Effector memory CD8-positive, alpha-beta T cell (primary cell): ENCODE measurements around the gene OTOG.

Experiments
- ATAC-seq: fragments of 150-1000 bp; cut with Tn5 transposase; replicated peaks from 2 replicates; pipeline ENCODE4 v1.10.0; 2021; ENCODE audit warnings: mild to moderate bottlenecking, moderate library complexity
- DNase-seq, 3 experiments: peaks; one replicate each; pipeline ENCODE4 v3.0.0; 2021
- H3K27ac Mint-ChIP-seq, 2 donors: one replicate each; pipeline ENCODE4 v1.8.0; 2022; ENCODE audit warnings: mild to moderate bottlenecking in 2 of 2, mixed read lengths in 2 of 2, moderate library complexity in 2 of 2
- H3K27me3 Mint-ChIP-seq, 2 donors: one replicate each; pipeline ENCODE4 v1.8.0; 2022; ENCODE audit warnings: mixed read lengths in 2 of 2
- H3K36me3 Mint-ChIP-seq: one replicate; pipeline ENCODE4 v1.8.0; 2022; ENCODE audit warnings: mild to moderate bottlenecking, moderate library complexity, mixed read lengths; ENCODE audit not compliant: insufficient read depth
- H3K4me1 Mint-ChIP-seq, 2 donors: one replicate each; pipeline ENCODE4 v1.8.0; 2022; ENCODE audit warnings: low read depth in 2 of 2, mixed read lengths in 2 of 2
- H3K4me3 Mint-ChIP-seq, 2 donors: one replicate each; pipeline ENCODE4 v1.8.0; 2022; ENCODE audit warnings: mild to moderate bottlenecking in 2 of 2, mixed read lengths in 2 of 2, moderate library complexity in 2 of 2
- H3K9me3 Mint-ChIP-seq, 2 donors: one replicate each; pipeline ENCODE4 v1.8.0; 2022; ENCODE audit warnings: mixed read lengths in 2 of 2

The OTOG gene

GRCh38 chr11:17640493-17641164 is 93.6 kb downstream of the OTOG start:
- no peaks in the 10 kb centered on the region for H3K36me3 Mint-ChIP-seq
- no peaks in the 10 kb centered on the region for H3K9me3 Mint-ChIP-seq
- no peaks in the 10 kb centered on the region for H3K4me1 Mint-ChIP-seq
- peaks cover 18 to 30% of the 10 kb centered on the region in 2 donors for H3K27me3 Mint-ChIP-seq
- no peak overlapping the region for H3K27ac Mint-ChIP-seq
- no peak overlapping the region for H3K4me3 Mint-ChIP-seq
- ATAC-seq (no peak), DNase-seq (no peak)

GRCh38 chr11:17641792-17642350 is 94.8 kb downstream of the OTOG start:
- no peaks in the 10 kb centered on the region for H3K4me1 Mint-ChIP-seq
- no peak for DNase-seq
- peaks cover 17 to 42% of the 10 kb centered on the region in 2 donors for H3K27me3 Mint-ChIP-seq
- ATAC-seq: no peak
- H3K27ac Mint-ChIP-seq: no peak overlapping the region
- peaks cover 0 to under 1% of the 10 kb centered on the region in 2 donors for H3K9me3 Mint-ChIP-seq
- H3K36me3 Mint-ChIP-seq: no peaks in the 10 kb centered on the region
- H3K4me3 Mint-ChIP-seq: no peak overlapping the region

GRCh38 chr11:17642370-17642769 is 95.3 kb downstream of the OTOG start:
- Mint-ChIP-seq H3K4me1 (no peaks in the 10 kb centered on the region), H3K4me3 (no peak overlapping the region)

GRCh38 chr11:17642980-17643379 is 95.9 kb downstream of the OTOG start:
- Mint-ChIP-seq H3K27me3 (peaks cover 15 to 53% of the 10 kb centered on the region in 2 donors), H3K4me3 (no peak overlapping the region), H3K27ac (no peak overlapping the region), H3K9me3 (peaks cover 0 to 10% of the 10 kb centered on the region in 2 donors), H3K36me3 (no peaks in the 10 kb centered on the region), H3K4me1 (no peaks in the 10 kb centered on the region)
- ATAC-seq (no peak), DNase-seq (no peak)

More at GRCh38 chr11:17642370-17642769, 95.3 kb downstream of the OTOG start:
- DNase-seq (no peak), ATAC-seq (no peak)
- no peak overlapping the region for H3K27ac Mint-ChIP-seq
- peaks cover 0 to 5% of the 10 kb centered on the region in 2 donors for H3K9me3 Mint-ChIP-seq
- no peaks in the 10 kb centered on the region for H3K36me3 Mint-ChIP-seq
- H3K27me3 Mint-ChIP-seq: peaks cover 16 to 47% of the 10 kb centered on the region in 2 donors

- no peaks in the 10 kb centered on the region for H3K36me3 Mint-ChIP-seq
- no peaks in the 10 kb centered on the region for H3K4me1 Mint-ChIP-seq
- H3K4me3 Mint-ChIP-seq: no peak overlapping the region
- H3K27me3 Mint-ChIP-seq: peaks cover 22 to 60% of the 10 kb centered on the region in 2 donors
- no peak for ATAC-seq
- no peak for DNase-seq
- H3K9me3 Mint-ChIP-seq: peaks cover 0 to 10% of the 10 kb centered on the region in 2 donors
- H3K27ac Mint-ChIP-seq: no peak overlapping the region
These were observed 96.7 kb downstream of the OTOG start for GRCh38 chr11:17643506-17644405.

GRCh38 chr11:17645190-17645970 is 98.3 kb downstream of the OTOG start:
- DNase-seq: no peak
- Mint-ChIP-seq H3K27me3 (peaks cover 32 to 64% of the 10 kb centered on the region in 2 donors), H3K9me3 (peaks cover 0 to 10% of the 10 kb centered on the region in 2 donors), H3K4me1 (no peaks in the 10 kb centered on the region), H3K4me3 (no peak overlapping the region), H3K36me3 (no peaks in the 10 kb centered on the region), H3K27ac (no peak overlapping the region)
- no peak for ATAC-seq

GRCh38 chr11:17646451-17647145 is 99.5 kb downstream of the OTOG start:
- Mint-ChIP-seq H3K27ac (no peak overlapping the region), H3K36me3 (no peaks in the 10 kb centered on the region), H3K4me1 (no peaks in the 10 kb centered on the region), H3K4me3 (no peak overlapping the region), H3K9me3 (peaks cover 0 to 10% of the 10 kb centered on the region in 2 donors), H3K27me3 (peaks cover 44 to 76% of the 10 kb centered on the region in 2 donors)
- ATAC-seq: no peak
- no peak for DNase-seq

- Mint-ChIP-seq H3K27ac (no peak overlapping the region), H3K27me3 (peaks cover 51 to 79% of the 10 kb centered on the region in 2 donors), H3K4me1 (no peaks in the 10 kb centered on the region), H3K9me3 (peaks cover 0 to 10% of the 10 kb centered on the region in 2 donors), H3K36me3 (no peaks in the 10 kb centered on the region), H3K4me3 (no peak overlapping the region)
- DNase-seq (no peak), ATAC-seq (no peak)
These were observed 101.5 kb downstream of the OTOG start for GRCh38 chr11:17648528-17648927.

GRCh38 chr11:17649261-17649660 is 102.2 kb downstream of the OTOG start:
- ATAC-seq (no peak), DNase-seq (no peak)
- no peak overlapping the region for H3K4me3 Mint-ChIP-seq
- no peaks in the 10 kb centered on the region for H3K4me1 Mint-ChIP-seq
- H3K9me3 Mint-ChIP-seq: peaks cover 0 to 10% of the 10 kb centered on the region in 2 donors
- H3K27me3 Mint-ChIP-seq: peaks cover 51 to 72% of the 10 kb centered on the region in 2 donors
- no peak overlapping the region for H3K27ac Mint-ChIP-seq
- H3K36me3 Mint-ChIP-seq: no peaks in the 10 kb centered on the region

- no peak overlapping the region for H3K27ac Mint-ChIP-seq
- no peaks in the 10 kb centered on the region for H3K36me3 Mint-ChIP-seq
- peaks cover 51 to 73% of the 10 kb centered on the region in 2 donors for H3K27me3 Mint-ChIP-seq
- DNase-seq: no peak
- ATAC-seq: no peak
- H3K4me1 Mint-ChIP-seq: no peaks in the 10 kb centered on the region
- no peak overlapping the region for H3K4me3 Mint-ChIP-seq
- H3K9me3 Mint-ChIP-seq: peaks cover 0 to 10% of the 10 kb centered on the region in 2 donors
These were observed 102.6 kb downstream of the OTOG start for GRCh38 chr11:17649696-17650095.

GRCh38 chr11:17650127-17650911 is 103.3 kb downstream of the OTOG start:
- H3K27ac Mint-ChIP-seq: no peak overlapping the region
- no peak overlapping the region for H3K4me3 Mint-ChIP-seq
- DNase-seq (no peak), ATAC-seq (no peak)
- no peaks in the 10 kb centered on the region for H3K4me1 Mint-ChIP-seq
- peaks cover 0 to 10% of the 10 kb centered on the region in 2 donors for H3K9me3 Mint-ChIP-seq
- no peaks in the 10 kb centered on the region for H3K36me3 Mint-ChIP-seq
- H3K27me3 Mint-ChIP-seq: peaks cover 51 to 79% of the 10 kb centered on the region in 2 donors

GRCh38 chr11:17651061-17651460 is 104.0 kb downstream of the OTOG start:
- DNase-seq (no peak), ATAC-seq (no peak)
- Mint-ChIP-seq H3K4me3 (no peak overlapping the region), H3K9me3 (peaks cover 2 to 10% of the 10 kb centered on the region in 2 donors), H3K27ac (no peak overlapping the region), H3K4me1 (no peaks in the 10 kb centered on the region), H3K36me3 (no peaks in the 10 kb centered on the region), H3K27me3 (peaks cover 51 to 77% of the 10 kb centered on the region in 2 donors)
